22Rv1 (cell line): Measurements from ENCODE around the gene RHBDD1.

Experiments used
- ZFX ChIP-seq: fragments of 450-650 bp; IDR thresholded peaks from 2 replicates; pipeline ENCODE4 v1.6.1; 2017; ENCODE audit warnings: antibody characterized with exemption, borderline replicate concordance
- TF ChIP-seq, protein P1 (sequence below): fragments of 450-650 bp; IDR thresholded peaks from 2 replicates; pipeline ENCODE4 v1.5.1; 2017; ENCODE audit warnings: mild to moderate bottlenecking

DNA sequence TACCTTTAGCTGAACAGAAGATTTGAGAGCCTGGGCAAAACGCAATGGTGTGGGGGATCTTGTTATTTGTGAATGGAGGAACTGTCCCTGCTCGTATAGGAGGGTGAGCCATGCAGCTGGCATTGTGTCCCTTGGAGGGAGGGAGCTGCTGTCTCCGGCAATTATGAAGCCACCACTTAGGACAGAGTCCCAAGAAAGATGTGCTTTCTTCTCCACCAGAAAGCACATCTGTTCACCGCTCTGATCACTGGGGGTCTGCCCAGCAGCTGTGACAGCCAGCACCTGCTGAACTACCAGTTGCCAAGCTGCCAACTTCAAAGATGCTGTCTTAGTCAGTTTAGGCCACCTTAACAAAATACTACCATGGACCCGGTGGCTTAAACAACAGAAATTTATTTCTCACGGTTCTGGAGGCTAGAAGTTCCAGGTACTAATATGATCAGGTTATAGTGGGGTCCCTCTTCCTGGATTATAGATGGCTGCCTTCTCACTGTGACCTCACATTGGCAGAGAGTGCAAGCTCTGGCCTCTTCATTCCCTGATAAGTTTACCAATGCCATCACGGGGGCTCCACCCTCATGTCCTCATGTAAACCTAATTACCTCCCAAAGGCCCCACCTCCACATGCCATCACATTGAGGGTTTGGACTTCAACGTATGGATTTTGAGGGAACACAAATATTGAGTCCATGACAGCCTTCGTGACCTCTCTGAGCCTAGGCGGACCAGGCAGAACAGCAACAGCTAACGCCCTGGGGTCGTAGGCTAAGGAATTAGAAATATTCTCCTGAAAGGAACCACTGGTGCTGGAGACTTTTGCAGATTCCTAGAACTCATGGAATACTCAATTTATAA is 148.3 kb downstream of the RHBDD1 start:
- TF ChIP-seq, protein P1, sequence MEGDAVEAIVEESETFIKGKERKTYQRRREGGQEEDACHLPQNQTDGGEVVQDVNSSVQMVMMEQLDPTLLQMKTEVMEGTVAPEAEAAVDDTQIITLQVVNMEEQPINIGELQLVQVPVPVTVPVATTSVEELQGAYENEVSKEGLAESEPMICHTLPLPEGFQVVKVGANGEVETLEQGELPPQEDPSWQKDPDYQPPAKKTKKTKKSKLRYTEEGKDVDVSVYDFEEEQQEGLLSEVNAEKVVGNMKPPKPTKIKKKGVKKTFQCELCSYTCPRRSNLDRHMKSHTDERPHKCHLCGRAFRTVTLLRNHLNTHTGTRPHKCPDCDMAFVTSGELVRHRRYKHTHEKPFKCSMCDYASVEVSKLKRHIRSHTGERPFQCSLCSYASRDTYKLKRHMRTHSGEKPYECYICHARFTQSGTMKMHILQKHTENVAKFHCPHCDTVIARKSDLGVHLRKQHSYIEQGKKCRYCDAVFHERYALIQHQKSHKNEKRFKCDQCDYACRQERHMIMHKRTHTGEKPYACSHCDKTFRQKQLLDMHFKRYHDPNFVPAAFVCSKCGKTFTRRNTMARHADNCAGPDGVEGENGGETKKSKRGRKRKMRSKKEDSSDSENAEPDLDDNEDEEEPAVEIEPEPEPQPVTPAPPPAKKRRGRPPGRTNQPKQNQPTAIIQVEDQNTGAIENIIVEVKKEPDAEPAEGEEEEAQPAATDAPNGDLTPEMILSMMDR, result no peak
- no peak for TF ChIP-seq ZFX
